Superior temporal gyrus (tissue), 1 donor: ENCODE measurements around the gene QSOX2.

ENCODE experiments used
- DNase-seq: peaks from one replicate; pipeline ENCODE4 v3.0.0-alpha.2; 2016; ENCODE audit errors: extremely low spot score

QSOX2 gene

GRCh38 chr9:136204145-136204805 lies 41.3 kb downstream of the QSOX2 start:
- DNase-seq, result no peak

GRCh38 chr9:136203408-136204144 lies 42.0 kb downstream of the QSOX2 start:
- no peak for DNase-seq

- no peak for DNase-seq
These were observed 42.9 kb downstream of the QSOX2 start for GRCh38 chr9:136202454-136203407.

- DNase-seq, result no peak
These were observed 43.8 kb downstream of the QSOX2 start for GRCh38 chr9:136201609-136202453.

- no peak for DNase-seq
These were observed 44.4 kb downstream of the QSOX2 start for GRCh38 chr9:136201174-136201573.

GRCh38 chr9:136200424-136200823 lies 45.2 kb downstream of the QSOX2 start:
- DNase-seq, result no peak

GRCh38 chr9:136199391-136200288 lies 46.0 kb downstream of the QSOX2 start:
- no peak for DNase-seq

- no peak for DNase-seq
These were observed 47.0 kb downstream of the QSOX2 start for GRCh38 chr9:136198605-136199083.

GRCh38 chr9:136197930-136198604 lies 47.5 kb downstream of the QSOX2 start:
- no peak for DNase-seq

- no peak for DNase-seq
These were observed 48.3 kb downstream of the QSOX2 start for GRCh38 chr9:136197084-136197875.

- no peak for DNase-seq
These were observed 49.1 kb downstream of the QSOX2 start for GRCh38 chr9:136196404-136197083.

GRCh38 chr9:136194540-136194939 lies 51.1 kb downstream of the QSOX2 start:
- DNase-seq, result no peak

GRCh38 chr9:136193891-136194279 lies 51.7 kb downstream of the QSOX2 start:
- no peak for DNase-seq

- no peak for DNase-seq
These were observed 52.3 kb downstream of the QSOX2 start for GRCh38 chr9:136193127-136193890.

- no peak for DNase-seq
These were observed 53.1 kb downstream of the QSOX2 start for GRCh38 chr9:136192289-136193126.

- no peak for DNase-seq
These were observed 53.7 kb downstream of the QSOX2 start for GRCh38 chr9:136191960-136192286.
